CD4-positive, alpha-beta T cell (primary cell): ENCODE results near the gene PROSER3. TPM values are rescaled to one million over a fixed set of nuclear protein-coding genes. Genes with fewer than 3 reads are reported as not detected.

Experiments
- ATAC-seq: fragments of 200-7000 bp; cut with Tn5 transposase; one replicate; pipeline ENCODE4 v1.10.0; 2022; ENCODE audit warnings: mild to moderate bottlenecking; ENCODE audit not compliant: poor library complexity
- CTCF ChIA-PET: fragments of 350-600 bp; sonication (Branson Sonifier 250); formaldehyde crosslinking; loops from one replicate; lab custom pipeline; 2021; ENCODE audit warnings: antibody characterized with exemption, inconsistent platforms; lab: Charles Lee
- POLR2A ChIA-PET: fragments of 350-600 bp; sonication (Branson Sonifier 250); formaldehyde crosslinking; loops from one replicate; lab custom pipeline; 2021; ENCODE audit warnings: antibody characterized with exemption, inconsistent platforms; lab: Charles Lee
- DNase-seq, 14 experiments: peaks; one replicate each; pipeline ENCODE4 v3.0.0-alpha.2; 2013 to 2020; ENCODE audit warnings: mixed read lengths in 2 of 14
- H3K27ac ChIP-seq, 2 donors: one replicate each; pipeline versions ENCODE4 v1.5.1 to v1.7.0; 2013; ENCODE audit warnings: low read length in 2 of 2, low read depth in 1 of 2, mild to moderate bottlenecking in 1 of 2
- H3K27me3 ChIP-seq, 2 experiments: 1 replicate in 1 of 2; 2 replicates in 1 of 2; pipeline versions ENCODE4 v1.6.1 to v1.7.0; 2013; ENCODE audit warnings: low read length in 2 of 2, control low read depth in 1 of 2, mild to moderate bottlenecking in 1 of 2, moderate library complexity in 1 of 2; ENCODE audit not compliant: insufficient read depth in 2 of 2, control insufficient read depth in 1 of 2
- H3K36me3 ChIP-seq: one replicate; pipeline ENCODE4 v1.6.1; 2013; ENCODE audit warnings: low read length, control low read depth; ENCODE audit not compliant: insufficient read depth
- H3K4me1 ChIP-seq: one replicate; pipeline ENCODE4 v1.6.1; 2013; ENCODE audit warnings: low read length, control low read depth; ENCODE audit not compliant: insufficient read depth
- H3K4me3 ChIP-seq: one replicate; pipeline ENCODE4 v1.5.1; 2013; ENCODE audit warnings: mild to moderate bottlenecking, low read length, moderate library complexity
- H3K9me3 ChIP-seq, 2 experiments: 1 replicate in 1 of 2; 2 replicates in 1 of 2; pipeline versions ENCODE4 v1.6.1 to v1.7.0; 2013; ENCODE audit warnings: low read length in 2 of 2, mild to moderate bottlenecking in 2 of 2, control low read depth in 1 of 2, moderate library complexity in 1 of 2; ENCODE audit not compliant: control insufficient read depth in 1 of 2, insufficient read depth in 1 of 2
- H3K27ac Mint-ChIP-seq: one replicate; pipeline ENCODE4 v1.8.0; 2020; ENCODE audit warnings: mixed read lengths
- H3K27me3 Mint-ChIP-seq: one replicate; pipeline ENCODE4 v1.8.0; 2021; ENCODE audit warnings: mixed read lengths
- H3K36me3 Mint-ChIP-seq: one replicate; pipeline ENCODE4 v1.8.0; 2021; ENCODE audit warnings: low read depth, mixed read lengths
- H3K4me1 Mint-ChIP-seq: one replicate; pipeline ENCODE4 v1.8.0; 2021; ENCODE audit warnings: low read depth, mixed read lengths
- H3K4me3 Mint-ChIP-seq: one replicate; pipeline ENCODE4 v1.8.0; 2020; ENCODE audit warnings: mild to moderate bottlenecking, mixed read lengths
- H3K9me3 Mint-ChIP-seq: one replicate; pipeline ENCODE4 v1.8.0; 2020; ENCODE audit warnings: mixed read lengths
- intact Hi-C, 2 experiments: fragments of 100-400 bp; cut with DNase I in 1 of 2; cut with micrococcal nuclease in 1 of 2; formaldehyde crosslinking; loops; one replicate each; pipeline versions ENCODE4 v1.15.1 to v1.9.0; 2023 to 2025; cut with DNase I, micrococcal nuclease
- total RNA-seq, 174 experiments: library from RNA in 2 of 174; stranded (reverse) in 2 of 174; gene quantifications; one replicate each; pipeline ENCODE4 v1.2.3 and lab custom pipeline; 2021 to 2026
- TF ChIP-seq, protein P1 (sequence below): fragments of 200-600 bp; IDR thresholded peaks from one replicate; pipeline ENCODE4 v1.8.0; 2022; ENCODE audit warnings: antibody characterized with exemption, mild to moderate bottlenecking

The PROSER3 gene
- total RNA-seq, 2 experiments from 2014 or later = 19.4 to 22.6 TPM

- ChIA-PET POLR2A (interaction anchor here (0.6 to 2.2 kb wide), 16 partner anchors 12 to 309 kb away, joined by 3 to 23 read pairs (median 6); partner anchors contain the start of genes ALKBH6, COX6B1, HSPB6 and KMT2B), CTCF (no interaction called here)
- H3K27me3 ChIP-seq = no peaks in the 10 kb centered on the region
Measured at GRCh38 chr19:35745328-35746086, 12.5 kb upstream of the PROSER3 start, which contains the start of the genes PSENEN and U2AF1L4. Gene PSENEN (plus strand): TSS chr19:35745651. CDS start chr19:35745931, 280 bp downstream. Gene U2AF1L4 (minus strand): TSS chr19:35745418. CDS start chr19:35745391, 27 bp downstream.

GRCh38 chr19:35746087-35746462 lies 11.9 kb upstream of the PROSER3 start:
- Mint-ChIP-seq H3K4me1 (peaks cover 47% of the 10 kb centered on the region), H3K36me3 (peaks cover 30% of the 10 kb centered on the region), H3K27me3 (no peaks in the 10 kb centered on the region), H3K27ac (peak overlapping the region; percentile 98), H3K9me3 (no peaks in the 10 kb centered on the region), H3K4me3 (peak overlapping the region; percentile 94)
- TF ChIP-seq, protein P1, sequence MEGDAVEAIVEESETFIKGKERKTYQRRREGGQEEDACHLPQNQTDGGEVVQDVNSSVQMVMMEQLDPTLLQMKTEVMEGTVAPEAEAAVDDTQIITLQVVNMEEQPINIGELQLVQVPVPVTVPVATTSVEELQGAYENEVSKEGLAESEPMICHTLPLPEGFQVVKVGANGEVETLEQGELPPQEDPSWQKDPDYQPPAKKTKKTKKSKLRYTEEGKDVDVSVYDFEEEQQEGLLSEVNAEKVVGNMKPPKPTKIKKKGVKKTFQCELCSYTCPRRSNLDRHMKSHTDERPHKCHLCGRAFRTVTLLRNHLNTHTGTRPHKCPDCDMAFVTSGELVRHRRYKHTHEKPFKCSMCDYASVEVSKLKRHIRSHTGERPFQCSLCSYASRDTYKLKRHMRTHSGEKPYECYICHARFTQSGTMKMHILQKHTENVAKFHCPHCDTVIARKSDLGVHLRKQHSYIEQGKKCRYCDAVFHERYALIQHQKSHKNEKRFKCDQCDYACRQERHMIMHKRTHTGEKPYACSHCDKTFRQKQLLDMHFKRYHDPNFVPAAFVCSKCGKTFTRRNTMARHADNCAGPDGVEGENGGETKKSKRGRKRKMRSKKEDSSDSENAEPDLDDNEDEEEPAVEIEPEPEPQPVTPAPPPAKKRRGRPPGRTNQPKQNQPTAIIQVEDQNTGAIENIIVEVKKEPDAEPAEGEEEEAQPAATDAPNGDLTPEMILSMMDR = no peak
- POLR2A ChIA-PET = interaction anchor here (0.8 to 2.2 kb wide), 9 partner anchors 28 to 268 kb away, joined by 3 to 23 read pairs (median 9); partner anchors contain the start of genes ALKBH6, COX6B1 and KMT2B
- DNase-seq = no peak
- Histone ChIP-seq H3K4me1 (peaks cover 71% of the 10 kb centered on the region), H3K36me3 (no peaks in the 10 kb centered on the region), H3K27me3 (no peaks in the 10 kb centered on the region), H3K4me3 (peak overlapping the region; percentile 80), H3K27ac (peak overlapping the region; percentile 98 to 99), H3K9me3 (no peaks in the 10 kb centered on the region)
- intact Hi-C loops = loop anchor here in 1 of 2 experiments (5.0 to 10.0 kb wide), 2 partner anchors 44 to 369 kb away; partner anchors contain the start of genes OVOL3, POLR2I, TBCB and ZBTB32
- CTCF ChIA-PET = no interaction called here
- no peak for ATAC-seq

More at GRCh38 chr19:35745328-35746086, 12.5 kb upstream of the PROSER3 start, which contains the start of the genes PSENEN and U2AF1L4:
- peak; percentile 52 for ATAC-seq
- Histone ChIP-seq H3K4me3 (peak within 1 kb of the TSS; percentile 80), H3K9me3 (no peaks in the 10 kb centered on the region), H3K4me1 (peaks cover 76% of the 10 kb centered on the region), H3K36me3 (no peaks in the 10 kb centered on the region), H3K27ac (peak within 1 kb of the TSS; percentile 98 to 99)
- Mint-ChIP-seq H3K36me3 (peaks cover 35% of the 10 kb centered on the region), H3K27me3 (no peaks in the 10 kb centered on the region), H3K9me3 (no peaks in the 10 kb centered on the region), H3K4me3 (peak within 1 kb of the TSS; percentile 94), H3K27ac (peak within 1 kb of the TSS; percentile 98), H3K4me1 (peaks cover 53% of the 10 kb centered on the region)
- TF ChIP-seq, protein P1 = no peak
- peak; percentile 89 to 100 (median 96) for DNase-seq
- intact Hi-C loops = loop anchor here (1.0 to 10.0 kb wide), 6 partner anchors 28 to 369 kb away; partner anchors contain the start of genes OVOL3 (in 1 of the 2), POLR2I (in 1 of the 2), TBCB (in 1 of the 2) and ZBTB32 (in 1 of the 2)

- ChIA-PET POLR2A (no interaction called here), CTCF (no interaction called here)
- ATAC-seq = no peak
- Histone ChIP-seq H3K27me3 (no peaks in the 10 kb centered on the region), H3K36me3 (no peaks in the 10 kb centered on the region), H3K9me3 (no peaks in the 10 kb centered on the region), H3K4me3 (no peak overlapping the region), H3K4me1 (peaks cover 67% of the 10 kb centered on the region), H3K27ac (no peak overlapping the region)
- H3K27me3 Mint-ChIP-seq = no peaks in the 10 kb centered on the region
- H3K4me1 Mint-ChIP-seq = peaks cover 47% of the 10 kb centered on the region
- TF ChIP-seq, protein P1 = no peak
- H3K36me3 Mint-ChIP-seq = peaks cover 30% of the 10 kb centered on the region
- intact Hi-C loops = loop anchor here in 1 of 2 experiments (5.0 to 10.0 kb wide), 2 partner anchors 44 to 368 kb away; partner anchors contain the start of genes OVOL3, POLR2I, TBCB and ZBTB32
- DNase-seq = no peak
- H3K9me3 Mint-ChIP-seq = no peaks in the 10 kb centered on the region
- no peak overlapping the region for H3K27ac Mint-ChIP-seq
- H3K4me3 Mint-ChIP-seq = peak overlapping the region; percentile 94
Measured at GRCh38 chr19:35746531-35746930, 11.4 kb upstream of the PROSER3 start.
